Body of pancreas (tissue), 4 donors: ENCODE measurements around the gene MISP. TPM values are rescaled to one million over a fixed set of nuclear protein-coding genes. Genes with fewer than 3 reads are reported as not detected.

ENCODE experiments used
- ATAC-seq: fragments of 150-250 bp; one replicate; pipeline ENCODE4 v1.9.1; 2016
- DNase-seq, 4 donors: peaks; one replicate each; pipeline ENCODE4 v3.0.0-alpha.2; 2019
- H3K27ac ChIP-seq, 4 donors: fragments of 200-600 bp; sonication (generic); 1 replicate in 3 of 4; 2 replicates in 1 of 4; pipeline versions ENCODE4 v1.5.1 to v1.6.1; 2016 to 2019; ENCODE audit warnings: mild to moderate bottlenecking in 1 of 4, mixed read lengths in 1 of 4, moderate library complexity in 1 of 4
- H3K27me3 ChIP-seq, 2 donors: fragments of 200-600 bp; sonication (generic); one replicate each; pipeline ENCODE4 v1.6.0; 2016; ENCODE audit warnings: mild to moderate bottlenecking in 1 of 2
- H3K36me3 ChIP-seq, 2 donors: fragments of 200-600 bp; sonication (generic); replicated peaks in 1 of 2; 2 replicates each; pipeline ENCODE4 v1.5.1; 2016; ENCODE audit warnings: low read depth in 2 of 2; ENCODE audit not compliant: insufficient read depth in 1 of 2
- H3K4me1 ChIP-seq: fragments of 200-600 bp; sonication (generic); one replicate; pipeline ENCODE4 v1.6.0; 2016
- H3K4me3 ChIP-seq, 2 donors: fragments of 200-600 bp; sonication (generic); 1 replicate in 1 of 2; 2 replicates in 1 of 2; pipeline ENCODE4 v1.5.1; 2016 to 2019
- H3K9me3 ChIP-seq, 3 donors: fragments of 200-600 bp; sonication (generic); 1 replicate in 2 of 3; 2 replicates in 1 of 3; pipeline ENCODE4 v1.5.1; 2016
- POLR2A ChIP-seq, 3 donors: fragments of 450-650 bp; IDR thresholded peaks; one replicate each; pipeline ENCODE4 v1.6.1; 2016; ENCODE audit warnings: antibody characterized with exemption in 3 of 3, mild to moderate bottlenecking in 2 of 3
- WGBS, 2 donors: methylation state at CpG; one replicate each; pipeline ENCODE4 v1.1.5; 2017; 5-methylcytosine and 5-hydroxymethylcytosine counted together
- intact Hi-C: fragments of 100-400 bp; cut with DNase I; formaldehyde crosslinking; loops from one replicate; pipeline ENCODE4 v1.15.1; 2023
- microRNA counts, 2 donors: library from miRNA; unstranded; fragments of <30 nt; microRNA quantifications; one replicate each; lab custom pipeline; 2017
- microRNA-seq, 2 donors: library from miRNA; unstranded; fragments of <30 nt; microRNA quantifications; one replicate each; pipeline ENCODE4, GENCODE V29; 2016; ENCODE audit warnings: borderline number of aligned reads in 2 of 2, borderline replicate concordance in 2 of 2
- small RNA-seq: library from RNA; depleted of rRNA; stranded (forward); fragments of <200 nt; gene quantifications from one replicate; pipeline ENCODE3, GENCODE V24; 2016
- total RNA-seq, 2 donors: library from RNA; depleted of rRNA; stranded (reverse); fragments of >200 nt; gene quantifications; one replicate each; pipeline ENCODE4 v1.1.0, GENCODE V29; 2016
- TF ChIP-seq, protein P1 (sequence below), 7 experiments: fragments of 450-650 bp in 4 of 7; fragments of 200-600 bp in 3 of 7; sonication (generic) in 3 of 7; IDR thresholded peaks; one replicate each; pipeline ENCODE4 v1.5.1; 2016 to 2019; ENCODE audit warnings: antibody characterized with exemption in 7 of 7

MISP gene
- total RNA-seq, 2 donors from 2014 or later = 0.99 to 3.4 TPM

DNA sequence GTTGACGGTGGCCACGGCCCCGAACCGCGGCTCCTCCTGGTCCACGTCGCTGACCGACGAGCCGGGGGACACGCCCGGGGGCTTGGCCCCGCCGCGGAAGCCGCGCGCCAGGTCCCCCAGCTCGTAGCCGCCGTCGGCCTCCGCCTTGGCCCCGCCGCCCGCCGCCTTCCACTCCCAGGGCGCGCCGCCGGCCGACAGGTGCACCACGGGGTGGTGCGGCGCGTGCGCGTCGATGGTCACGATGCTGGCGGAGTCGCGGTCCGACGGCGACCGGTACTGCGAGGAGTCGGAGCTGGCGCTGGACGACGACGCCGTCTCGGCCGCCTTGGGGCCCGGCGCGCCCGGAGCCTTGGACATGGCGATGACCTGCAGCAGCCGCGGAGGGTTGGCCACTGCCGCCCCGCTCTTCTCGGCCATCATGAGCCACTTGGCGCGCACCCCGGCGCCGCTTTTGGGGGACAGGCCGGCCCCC, 61.9 kb downstream of the MISP start:
- DNase-seq (no peak), ATAC-seq (no peak)
- no peaks in the 10 kb centered on the region for H3K27me3 ChIP-seq
- no peak overlapping the region for H3K4me3 ChIP-seq
- 87 to 100% methylated on average over 1 to 9 of the region's 72 CpGs for WGBS, 2 donors
- H3K27ac ChIP-seq = no peak overlapping the region
- TF ChIP-seq, protein P1, sequence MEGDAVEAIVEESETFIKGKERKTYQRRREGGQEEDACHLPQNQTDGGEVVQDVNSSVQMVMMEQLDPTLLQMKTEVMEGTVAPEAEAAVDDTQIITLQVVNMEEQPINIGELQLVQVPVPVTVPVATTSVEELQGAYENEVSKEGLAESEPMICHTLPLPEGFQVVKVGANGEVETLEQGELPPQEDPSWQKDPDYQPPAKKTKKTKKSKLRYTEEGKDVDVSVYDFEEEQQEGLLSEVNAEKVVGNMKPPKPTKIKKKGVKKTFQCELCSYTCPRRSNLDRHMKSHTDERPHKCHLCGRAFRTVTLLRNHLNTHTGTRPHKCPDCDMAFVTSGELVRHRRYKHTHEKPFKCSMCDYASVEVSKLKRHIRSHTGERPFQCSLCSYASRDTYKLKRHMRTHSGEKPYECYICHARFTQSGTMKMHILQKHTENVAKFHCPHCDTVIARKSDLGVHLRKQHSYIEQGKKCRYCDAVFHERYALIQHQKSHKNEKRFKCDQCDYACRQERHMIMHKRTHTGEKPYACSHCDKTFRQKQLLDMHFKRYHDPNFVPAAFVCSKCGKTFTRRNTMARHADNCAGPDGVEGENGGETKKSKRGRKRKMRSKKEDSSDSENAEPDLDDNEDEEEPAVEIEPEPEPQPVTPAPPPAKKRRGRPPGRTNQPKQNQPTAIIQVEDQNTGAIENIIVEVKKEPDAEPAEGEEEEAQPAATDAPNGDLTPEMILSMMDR (IDR thresholded peaks at IDR 0.05) = no peak
- no peak for TF ChIP-seq POLR2A (IDR thresholded peaks at IDR 0.05)
- H3K4me1 ChIP-seq = no peaks in the 10 kb centered on the region
- intact Hi-C loops = no loop called here
- H3K36me3 ChIP-seq = peaks cover 18 to 29% of the 10 kb centered on the region in 2 donors
- no peaks in the 10 kb centered on the region for H3K9me3 ChIP-seq

DNA sequence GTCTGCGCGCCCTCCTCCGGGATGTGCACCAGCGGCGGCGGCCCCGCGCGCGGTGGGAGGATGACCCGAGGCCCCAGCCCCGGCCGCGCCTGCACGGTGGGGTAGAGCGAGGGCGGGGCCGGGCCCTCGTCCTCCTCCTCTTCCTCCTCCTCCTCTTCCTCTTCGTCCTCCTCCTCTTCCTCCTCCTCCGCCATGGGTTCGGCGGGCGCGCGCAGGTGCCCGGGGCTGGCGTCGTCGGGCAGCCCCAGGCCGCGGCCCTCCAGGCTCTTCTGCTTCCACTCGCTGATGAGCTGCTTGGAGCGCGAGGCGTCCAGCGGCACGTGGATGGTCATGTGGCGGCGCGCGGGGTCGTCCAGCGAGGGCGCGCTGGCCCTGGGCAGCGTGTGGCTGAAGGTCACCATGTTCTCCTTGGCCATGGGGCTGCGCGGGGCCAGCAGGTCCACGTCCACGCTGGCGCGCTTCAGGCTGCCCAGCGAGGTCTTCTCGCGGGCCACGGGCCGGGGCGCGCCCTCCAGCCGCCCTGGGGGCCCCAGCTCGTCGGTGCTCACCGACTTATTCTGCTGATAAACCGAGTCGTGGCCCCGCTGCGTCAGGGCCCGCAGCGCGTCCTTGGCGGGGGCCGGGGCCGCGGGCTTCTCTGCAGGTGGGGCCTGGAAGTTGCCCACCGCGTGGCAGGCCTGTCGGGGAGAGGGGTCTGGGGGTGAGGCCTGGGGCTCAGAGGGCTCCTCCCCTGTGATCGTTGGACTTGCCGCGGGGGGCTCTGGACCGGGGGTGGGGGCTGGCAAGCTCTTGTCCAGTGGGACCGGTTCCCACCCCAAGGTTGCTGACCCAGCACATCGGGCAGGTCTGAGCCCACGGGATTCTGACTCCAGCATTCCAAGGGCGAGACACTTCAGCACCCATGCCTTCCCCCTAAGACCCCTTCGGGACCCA, 62.6 kb downstream of the MISP start:
- TF ChIP-seq POLR2A (IDR thresholded peaks at IDR 0.05) = no peak
- TF ChIP-seq, protein P1 (IDR thresholded peaks at IDR 0.05) = no peak
- no peaks in the 10 kb centered on the region for H3K27me3 ChIP-seq
- peaks cover 11 to 24% of the 10 kb centered on the region in 2 donors for H3K36me3 ChIP-seq
- no peak overlapping the region for H3K27ac ChIP-seq
- no peaks in the 10 kb centered on the region for H3K9me3 ChIP-seq
- WGBS, 2 donors = 93 to 97% methylated on average over 23 to 50 of the region's 87 CpGs
- DNase-seq = no peak
- no peak overlapping the region for H3K4me3 ChIP-seq
- intact Hi-C loops = no loop called here
- no peaks in the 10 kb centered on the region for H3K4me1 ChIP-seq
- ATAC-seq = no peak

MicroRNA genes within 50 kb of the gene (microRNA counts, 767-probe panel; counts per million panel counts)
- 0 to 736 counts per million in 2 donors for microRNA hsa-miR-3187-3p (lab: Ali Mortazavi, UCI)

Small RNA genes lying within 50 kb of the gene (microRNA-seq; reads per million reads assigned to microRNA genes)
- gene MIR3187 = 0.93 to 1.3 reads per million in 2 donors
- 0 to 1.3 reads per million in 2 donors for gene MIR4745

Small RNA genes lying within 50 kb of the gene (small RNA-seq; reads per million reads assigned to genes)
- not detected for gene MIR3187

Other genes starting within 250 kb of the MISP start
- 10 to 100 TPM; 34.5 to 62.0 TPM for gene TPGS1, start 243.6 kb upstream of the MISP start, total RNA-seq
- 100 to 1,000 TPM in 1 of 2 donors, 10 to 100 TPM in 1; 77.0 to 101 TPM for gene CDC34, start 219.4 kb upstream of the MISP start, total RNA-seq
- gene GZMM, start 207.1 kb upstream of the MISP start, total RNA-seq = 1 to 10 TPM in 1 of 2 donors, not detected in 1; 5.3 TPM
- 100 to 1,000 TPM; 176 to 264 TPM for gene BSG, start 178.5 kb upstream of the MISP start, total RNA-seq
- under 1 TPM in 1 of 2 donors, not detected in 1; 0.26 TPM for gene HCN2, start 161.2 kb upstream of the MISP start, total RNA-seq
- 10 to 100 TPM; 25.4 to 46.1 TPM for gene POLRMT, start 117.6 kb upstream of the MISP start, total RNA-seq
- not detected for gene FGF22, start 111.2 kb upstream of the MISP start, total RNA-seq
- gene RNF126, start 87.9 kb upstream of the MISP start, total RNA-seq = 10 to 100 TPM; 23.3 to 45.8 TPM
- 100 to 1,000 TPM in 1 of 2 donors, 10 to 100 TPM in 1; 72.4 to 236 TPM for gene FSTL3, start 74.7 kb upstream of the MISP start, total RNA-seq
- gene PRSS57, start 55.7 kb upstream of the MISP start, total RNA-seq = not detected
- 10 to 100 TPM; 14.8 to 32.6 TPM for gene PALM, start 42.2 kb upstream of the MISP start, total RNA-seq
- gene PTBP1, start 46.3 kb downstream of the MISP start, total RNA-seq = 100 to 1,000 TPM in 1 of 2 donors, 10 to 100 TPM in 1; 78.9 to 100 TPM
- gene PLPPR3, start 70.8 kb downstream of the MISP start, total RNA-seq = not detected
- under 1 TPM in 1 of 2 donors, not detected in 1; 0.26 TPM for gene AZU1, start 76.7 kb downstream of the MISP start, total RNA-seq
- under 1 TPM in 1 of 2 donors, not detected in 1; 0.99 TPM for gene PRTN3, start 89.9 kb downstream of the MISP start, total RNA-seq
- gene ELANE, start 101.2 kb downstream of the MISP start, total RNA-seq = not detected
- gene CFD, start 108.6 kb downstream of the MISP start, total RNA-seq = 100 to 1,000 TPM; 134 to 825 TPM
- gene MED16, start 142.1 kb downstream of the MISP start, total RNA-seq = 10 to 100 TPM; 35.0 to 49.8 TPM
- gene RNU6-9, start 142.4 kb downstream of the MISP start, total RNA-seq = not detected
- gene R3HDM4, start 162.1 kb downstream of the MISP start, total RNA-seq = 10 to 100 TPM; 11.2 to 34.0 TPM
- gene KISS1R, start 166.2 kb downstream of the MISP start, total RNA-seq = 1 to 10 TPM in 1 of 2 donors, not detected in 1; 3.3 TPM
- gene ARID3A, start 174.9 kb downstream of the MISP start, total RNA-seq = 1 to 10 TPM; 3.1 to 5.9 TPM
- 10 to 100 TPM; 15.3 to 53.1 TPM for gene WDR18, start 233.2 kb downstream of the MISP start, total RNA-seq
- gene GRIN3B, start 249.3 kb downstream of the MISP start, total RNA-seq = under 1 TPM in 1 of 2 donors, not detected in 1; 0.26 TPM